Type B pancreatic cell (in vitro differentiated cells): Measurements from ENCODE around the gene RPTOR. TPM values are rescaled to one million over a fixed set of nuclear protein-coding genes. Genes with fewer than 3 reads are reported as not detected.

ENCODE experiments used
- DNase-seq: peaks from one replicate; pipeline ENCODE4 v3.0.0; 2021; ENCODE audit warnings: mixed read lengths; ENCODE audit not compliant: unreplicated experiment; ENCODE audit errors: extremely low spot score
- H3K27ac Mint-ChIP-seq: 2 replicates; pipeline ENCODE4 v1.8.0; 2021; ENCODE audit warnings: mild to moderate bottlenecking, mixed read lengths
- H3K27me3 Mint-ChIP-seq: 2 replicates; pipeline ENCODE4 v1.8.0; 2021; ENCODE audit warnings: mixed read lengths
- H3K36me3 Mint-ChIP-seq: 2 replicates; pipeline ENCODE4 v1.8.0; 2021; ENCODE audit warnings: mixed read lengths
- H3K4me1 Mint-ChIP-seq: one replicate; pipeline ENCODE4 v1.8.0; 2021; ENCODE audit warnings: mixed read lengths; ENCODE audit not compliant: unreplicated experiment
- H3K4me3 Mint-ChIP-seq: 2 replicates; pipeline ENCODE4 v1.8.0; 2021; ENCODE audit warnings: mild to moderate bottlenecking, mixed read lengths
- H3K9me3 Mint-ChIP-seq: 2 replicates; pipeline ENCODE4 v1.8.0; 2021; ENCODE audit warnings: mixed read lengths
- total RNA-seq: library from RNA; stranded (reverse); gene quantifications from 2 replicates; pipeline ENCODE4 v1.2.1, GENCODE V29; 2021; ENCODE audit warnings: low replicate concordance
- TF ChIP-seq, protein P1 (sequence below): fragments of 200-600 bp; sonication (generic); conservative IDR thresholded peaks from 2 replicates; pipeline ENCODE4 v1.5.0; 2021; ENCODE audit warnings: antibody characterized with exemption, mild to moderate bottlenecking

The RPTOR gene
- total RNA-seq, 1 donor from 2014 or later = 39.8 TPM

- DNase-seq = no peak
- H3K4me3 Mint-ChIP-seq = no peak overlapping the region
- H3K36me3 Mint-ChIP-seq = peaks cover 10% of the 10 kb centered on the region
- peaks cover 20% of the 10 kb centered on the region for H3K4me1 Mint-ChIP-seq
- H3K27me3 Mint-ChIP-seq = no peaks in the 10 kb centered on the region
- TF ChIP-seq, protein P1, sequence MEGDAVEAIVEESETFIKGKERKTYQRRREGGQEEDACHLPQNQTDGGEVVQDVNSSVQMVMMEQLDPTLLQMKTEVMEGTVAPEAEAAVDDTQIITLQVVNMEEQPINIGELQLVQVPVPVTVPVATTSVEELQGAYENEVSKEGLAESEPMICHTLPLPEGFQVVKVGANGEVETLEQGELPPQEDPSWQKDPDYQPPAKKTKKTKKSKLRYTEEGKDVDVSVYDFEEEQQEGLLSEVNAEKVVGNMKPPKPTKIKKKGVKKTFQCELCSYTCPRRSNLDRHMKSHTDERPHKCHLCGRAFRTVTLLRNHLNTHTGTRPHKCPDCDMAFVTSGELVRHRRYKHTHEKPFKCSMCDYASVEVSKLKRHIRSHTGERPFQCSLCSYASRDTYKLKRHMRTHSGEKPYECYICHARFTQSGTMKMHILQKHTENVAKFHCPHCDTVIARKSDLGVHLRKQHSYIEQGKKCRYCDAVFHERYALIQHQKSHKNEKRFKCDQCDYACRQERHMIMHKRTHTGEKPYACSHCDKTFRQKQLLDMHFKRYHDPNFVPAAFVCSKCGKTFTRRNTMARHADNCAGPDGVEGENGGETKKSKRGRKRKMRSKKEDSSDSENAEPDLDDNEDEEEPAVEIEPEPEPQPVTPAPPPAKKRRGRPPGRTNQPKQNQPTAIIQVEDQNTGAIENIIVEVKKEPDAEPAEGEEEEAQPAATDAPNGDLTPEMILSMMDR = no peak
- no peaks in the 10 kb centered on the region for H3K9me3 Mint-ChIP-seq
- H3K27ac Mint-ChIP-seq = peak overlapping the region; percentile 62
Measured at GRCh38 chr17:80612997-80613731, 68.5 kb downstream of the RPTOR start.

GRCh38 chr17:80613732-80614071 is 69.1 kb downstream of the RPTOR start:
- H3K27me3 Mint-ChIP-seq = no peaks in the 10 kb centered on the region
- TF ChIP-seq, protein P1 = no peak
- H3K36me3 Mint-ChIP-seq = peaks cover 10% of the 10 kb centered on the region
- H3K4me1 Mint-ChIP-seq = peaks cover 22% of the 10 kb centered on the region
- no peak overlapping the region for H3K4me3 Mint-ChIP-seq
- no peak for DNase-seq
- peak overlapping the region; percentile 62 for H3K27ac Mint-ChIP-seq
- no peaks in the 10 kb centered on the region for H3K9me3 Mint-ChIP-seq

- no peak for DNase-seq
- H3K4me3 Mint-ChIP-seq = no peak overlapping the region
- H3K4me1 Mint-ChIP-seq = peaks cover 19% of the 10 kb centered on the region
- TF ChIP-seq, protein P1 = no peak
- no peaks in the 10 kb centered on the region for H3K27me3 Mint-ChIP-seq
- H3K36me3 Mint-ChIP-seq = peaks cover 14% of the 10 kb centered on the region
- H3K9me3 Mint-ChIP-seq = no peaks in the 10 kb centered on the region
- no peak overlapping the region for H3K27ac Mint-ChIP-seq
Measured at GRCh38 chr17:80614332-80615047, 69.9 kb downstream of the RPTOR start.

DNA sequence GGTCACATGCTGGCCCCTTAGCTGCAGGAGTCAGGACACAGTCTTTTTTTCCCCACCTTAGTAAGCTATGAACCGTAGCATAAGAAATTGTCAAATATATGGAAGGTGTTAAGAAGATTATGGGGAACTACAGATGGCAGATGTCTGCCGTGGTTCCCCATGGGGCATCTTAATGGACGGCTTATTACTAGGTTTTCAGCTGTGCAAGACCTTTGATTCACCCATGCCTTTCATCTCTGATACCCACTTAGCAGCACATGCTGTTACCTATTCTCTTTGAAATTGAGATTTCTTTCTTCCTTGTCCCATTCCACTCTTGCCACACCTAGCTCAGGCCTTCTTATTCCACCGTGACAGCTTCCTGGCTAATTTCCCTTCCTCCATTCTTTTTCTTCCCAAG is 70.7 kb downstream of the RPTOR start:
- TF ChIP-seq, protein P1 = no peak
- Mint-ChIP-seq H3K4me3 (no peak overlapping the region), H3K9me3 (no peaks in the 10 kb centered on the region), H3K27ac (no peak overlapping the region), H3K36me3 (peaks cover 14% of the 10 kb centered on the region), H3K27me3 (no peaks in the 10 kb centered on the region), H3K4me1 (peaks cover 19% of the 10 kb centered on the region)
- no peak for DNase-seq

GRCh38 chr17:80616705-80617104 is 72.1 kb downstream of the RPTOR start:
- TF ChIP-seq, protein P1 = no peak
- H3K4me3 Mint-ChIP-seq = no peak overlapping the region
- H3K4me1 Mint-ChIP-seq = peaks cover 23% of the 10 kb centered on the region
- peaks cover 14% of the 10 kb centered on the region for H3K36me3 Mint-ChIP-seq
- no peaks in the 10 kb centered on the region for H3K27me3 Mint-ChIP-seq
- no peaks in the 10 kb centered on the region for H3K9me3 Mint-ChIP-seq
- no peak overlapping the region for H3K27ac Mint-ChIP-seq
- no peak for DNase-seq
